ENCODE data around the gene TRPM3.

TRPM3 gene

DNA sequence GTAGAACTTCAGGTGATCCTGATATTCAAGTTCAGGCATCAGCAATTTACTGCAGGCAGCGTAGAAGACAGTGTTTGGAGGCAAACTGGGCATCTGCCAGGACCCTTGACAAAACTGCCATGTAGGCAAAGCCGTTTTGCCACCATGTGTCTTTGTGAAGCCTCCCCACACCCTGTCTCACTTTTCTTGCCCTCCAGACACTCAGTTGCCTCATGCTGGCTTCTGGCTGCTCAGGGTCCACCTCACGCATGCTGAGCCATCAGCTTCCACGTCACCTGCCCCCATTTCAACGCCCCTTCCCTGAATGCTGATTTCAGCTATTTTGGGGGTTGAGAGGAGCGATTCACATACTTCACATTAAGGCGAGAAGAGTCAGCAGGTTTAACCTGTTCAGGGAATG lies 541.7 kb downstream of the TRPM3 start:
- DNase-seq (ENCODE audit: low read depth), result no peak

DNA sequence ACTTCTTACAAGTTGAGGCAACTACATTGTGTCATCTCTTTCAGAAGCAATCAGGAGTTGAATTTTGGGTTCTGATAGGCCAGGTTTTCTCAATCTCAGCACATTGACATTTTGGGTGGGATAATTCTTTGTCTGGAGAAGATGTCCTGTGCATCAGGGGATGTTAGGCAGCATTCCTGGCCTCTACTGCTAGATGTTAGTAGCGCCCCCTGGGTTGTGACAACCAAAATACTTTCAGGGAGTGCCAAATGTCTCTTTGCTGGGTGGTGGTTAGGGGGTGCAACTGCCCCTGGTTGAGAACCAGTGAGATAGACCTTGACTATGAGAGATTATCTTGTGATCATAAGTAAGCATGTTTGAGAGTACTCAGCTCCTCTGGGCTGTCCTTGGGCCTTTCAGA lies 542.7 kb downstream of the TRPM3 start:
- DNase-seq (ENCODE audit: low read depth), result no peak

DNA sequence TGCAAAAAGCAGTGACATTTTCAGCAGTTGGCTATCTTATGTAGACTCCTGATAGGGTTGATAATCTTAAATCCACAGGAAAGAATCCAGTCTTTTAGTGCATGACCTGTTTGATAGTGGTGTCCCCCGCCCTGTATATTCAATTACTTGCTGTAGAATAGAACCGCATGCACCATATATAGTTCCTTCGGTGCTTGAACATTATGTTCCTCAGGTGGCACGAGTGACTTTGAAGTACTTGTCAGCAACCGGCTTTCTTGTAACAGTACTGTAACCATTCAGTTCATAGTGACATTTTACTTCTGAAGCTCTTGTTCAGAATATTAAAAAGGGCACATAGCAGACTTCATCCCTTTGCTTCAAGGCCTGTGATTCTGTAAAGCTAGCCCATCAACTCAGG lies 543.8 kb downstream of the TRPM3 start:
- no peak for DNase-seq (ENCODE audit: low read depth)

DNA sequence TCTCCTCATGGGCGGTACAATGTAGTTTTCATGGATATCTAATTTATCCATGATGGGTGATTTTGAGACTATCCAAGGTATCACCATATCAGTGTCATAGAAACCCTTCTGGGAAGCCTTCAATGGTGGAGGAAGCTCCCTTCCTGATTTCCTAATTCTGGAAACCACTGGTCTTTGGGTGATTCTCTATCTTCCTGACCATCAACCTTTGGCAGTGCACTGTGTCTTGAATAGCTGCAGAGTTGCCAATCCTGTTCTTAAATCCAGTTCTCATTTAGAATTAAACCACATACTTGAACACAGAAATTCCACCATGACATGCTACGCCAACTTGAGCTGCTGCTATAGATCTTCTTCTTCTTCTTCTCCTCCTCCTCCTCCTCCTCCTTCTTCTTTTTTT lies 545.3 kb downstream of the TRPM3 start:
- DNase-seq (ENCODE audit: low read depth), result no peak

DNA sequence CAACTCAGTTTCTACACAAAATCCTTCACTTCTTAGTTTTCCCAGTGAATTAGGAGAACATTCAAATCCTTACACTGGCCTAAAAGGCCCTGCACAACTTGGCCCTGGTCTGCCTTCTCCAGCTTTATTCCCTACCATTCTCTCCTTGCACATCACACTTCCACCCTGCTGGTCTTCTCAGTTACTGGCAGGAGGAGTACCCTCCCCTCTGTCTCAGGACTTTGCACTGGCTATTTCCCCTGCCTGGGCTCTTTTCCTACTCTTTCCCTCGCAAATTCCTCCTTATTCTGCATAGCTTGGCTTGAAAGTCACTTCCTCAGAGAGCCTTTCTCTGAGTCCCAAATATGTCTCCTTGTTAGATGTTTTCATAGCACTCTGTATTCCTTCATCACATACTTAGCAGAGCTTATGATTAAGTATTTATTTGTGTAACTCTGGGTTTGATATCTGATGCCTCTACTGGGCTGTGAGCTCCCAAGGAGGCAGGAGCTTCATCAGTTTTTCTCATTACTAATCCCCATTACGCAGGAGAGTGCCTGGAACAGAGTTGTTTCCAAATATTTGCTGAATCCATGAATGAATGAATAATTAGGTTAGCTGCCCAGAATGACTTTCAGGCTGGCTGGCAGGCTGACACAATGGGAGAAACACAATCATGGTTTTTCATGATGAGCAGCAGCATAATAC lies 547.1 kb downstream of the TRPM3 start:
- no peak for DNase-seq (ENCODE audit: low read depth)

DNA sequence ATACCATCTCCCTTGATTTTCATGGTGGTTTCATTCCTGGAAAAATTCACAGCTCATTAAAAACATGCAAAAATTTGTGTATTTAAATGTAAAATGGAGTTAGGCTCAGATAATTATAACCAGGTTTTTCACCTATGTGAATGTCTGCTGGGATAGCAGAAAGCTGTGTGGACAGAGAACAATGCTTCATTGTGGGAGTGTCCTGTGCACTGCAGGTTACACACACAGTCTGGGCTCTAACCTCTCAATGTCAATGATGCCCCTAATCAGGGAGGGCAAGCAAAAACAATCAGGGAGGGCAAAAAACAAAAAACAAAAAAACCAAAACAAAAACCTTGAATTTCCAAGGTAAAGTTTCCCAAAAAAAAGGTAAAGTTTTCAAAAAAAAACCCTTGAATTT lies 548.1 kb downstream of the TRPM3 start:
- no peak for DNase-seq (ENCODE audit: low read depth)

DNA sequence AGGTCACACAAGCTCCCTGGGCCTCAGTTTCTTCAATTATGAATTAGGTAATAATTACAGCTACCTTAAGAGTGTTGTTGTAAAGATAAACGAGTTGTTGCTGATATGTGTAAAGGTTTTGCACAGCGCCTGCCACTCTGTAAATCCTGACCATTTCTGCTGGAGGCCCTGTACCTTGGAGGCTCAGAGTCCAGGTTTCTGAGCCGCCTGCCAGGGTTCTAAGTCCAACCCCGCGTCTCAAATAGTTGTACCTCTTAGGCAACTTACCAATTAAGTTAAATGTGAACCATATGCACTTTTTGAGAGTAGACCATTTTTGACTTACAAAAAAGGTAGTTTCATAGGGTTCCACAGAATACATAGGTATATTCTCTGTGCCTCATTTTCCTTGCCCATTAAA lies 550.2 kb downstream of the TRPM3 start:
- DNase-seq (ENCODE audit: low read depth), result no peak

DNA sequence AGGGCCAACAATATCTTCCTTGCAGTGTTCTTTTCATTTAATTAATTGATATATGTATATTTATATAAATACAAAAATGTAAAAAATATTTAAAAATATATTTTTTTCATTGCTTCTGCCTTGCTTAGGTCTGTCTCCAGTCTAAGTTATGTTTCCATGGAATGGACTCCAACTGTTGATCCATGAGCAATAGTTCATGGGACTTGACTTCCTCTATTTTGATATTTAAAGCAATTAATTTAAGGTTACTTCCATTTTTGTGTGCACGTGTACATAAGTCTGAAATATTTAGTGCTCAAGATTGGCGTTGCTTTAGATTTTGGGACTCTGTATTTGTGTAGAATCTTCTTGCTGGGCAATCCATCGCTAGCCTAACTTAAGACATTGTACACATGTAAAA lies 551.6 kb downstream of the TRPM3 start:
- no peak for DNase-seq (ENCODE audit: low read depth)

DNA sequence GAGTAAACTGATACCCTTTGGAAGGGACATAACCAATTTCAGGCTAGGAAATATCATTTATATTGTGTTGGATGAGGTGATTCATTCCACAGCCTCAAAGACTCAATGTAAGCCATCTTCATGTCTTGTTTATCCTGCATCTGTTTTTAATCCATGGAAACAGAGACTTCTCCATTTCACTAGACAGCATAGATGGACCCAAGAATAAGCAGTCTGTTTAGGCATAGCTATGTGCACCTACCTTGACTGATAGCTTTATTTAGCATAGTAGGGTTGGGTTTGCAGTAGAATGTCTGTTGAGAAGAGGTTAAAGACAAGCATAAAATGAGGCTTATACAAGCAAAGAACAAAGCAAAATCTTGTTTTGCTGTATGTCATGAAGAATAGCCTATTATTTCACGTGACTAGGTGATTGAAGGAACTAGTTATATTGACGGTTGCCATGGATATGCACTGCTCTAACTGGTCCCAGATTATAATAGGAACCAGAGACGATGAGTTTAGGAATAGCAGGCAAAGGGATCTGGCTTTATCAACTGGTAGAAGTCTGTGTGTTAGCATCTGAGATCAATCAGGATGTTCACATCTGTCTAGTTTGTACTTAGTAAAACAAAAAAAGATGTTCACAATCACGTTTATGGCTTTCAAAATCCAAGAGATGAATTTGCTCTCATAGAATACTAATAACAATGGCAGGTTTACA lies 552.2 kb downstream of the TRPM3 start:
- no peak for DNase-seq (ENCODE audit: low read depth)

DNA sequence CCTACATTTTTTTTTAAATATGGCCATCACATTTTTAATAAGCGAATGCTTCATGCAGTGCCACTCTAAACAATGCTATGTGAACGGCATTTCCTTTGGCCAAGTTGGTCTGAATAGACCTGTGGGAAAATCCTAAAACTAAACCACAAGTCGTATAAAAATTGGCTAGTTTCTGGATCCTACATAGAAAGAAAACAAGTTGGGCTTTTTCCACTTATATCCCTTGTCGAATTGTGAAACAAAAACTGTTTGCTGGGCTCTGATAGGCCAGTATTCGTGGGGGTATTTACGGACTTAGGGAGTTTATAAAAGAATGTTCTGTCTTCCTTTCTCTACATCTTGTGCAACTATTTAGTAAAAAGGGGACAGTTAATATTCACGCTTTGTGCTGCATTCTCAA lies 553.9 kb downstream of the TRPM3 start:
- DNase-seq (ENCODE audit: low read depth), result no peak

DNA sequence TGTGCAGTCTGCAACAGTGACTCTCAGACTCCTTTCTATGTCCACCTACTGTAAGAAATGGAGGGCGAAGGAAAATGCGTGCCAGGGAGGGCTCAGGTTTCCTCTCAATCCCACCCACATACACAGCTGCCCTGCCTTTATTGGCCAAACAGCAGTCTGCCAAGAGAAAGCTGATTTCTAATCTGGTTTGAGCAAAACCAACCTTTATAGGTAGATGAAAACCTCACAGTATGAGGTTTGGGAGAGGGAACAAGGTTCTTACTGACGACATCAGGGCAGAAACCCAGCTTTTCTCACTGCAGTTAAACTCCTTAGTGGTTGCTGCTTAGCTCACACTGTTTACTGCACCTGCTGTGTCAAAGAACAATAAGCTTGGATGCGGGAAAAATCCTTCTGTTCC lies 554.7 kb downstream of the TRPM3 start:
- no peak for DNase-seq (ENCODE audit: low read depth)

DNA sequence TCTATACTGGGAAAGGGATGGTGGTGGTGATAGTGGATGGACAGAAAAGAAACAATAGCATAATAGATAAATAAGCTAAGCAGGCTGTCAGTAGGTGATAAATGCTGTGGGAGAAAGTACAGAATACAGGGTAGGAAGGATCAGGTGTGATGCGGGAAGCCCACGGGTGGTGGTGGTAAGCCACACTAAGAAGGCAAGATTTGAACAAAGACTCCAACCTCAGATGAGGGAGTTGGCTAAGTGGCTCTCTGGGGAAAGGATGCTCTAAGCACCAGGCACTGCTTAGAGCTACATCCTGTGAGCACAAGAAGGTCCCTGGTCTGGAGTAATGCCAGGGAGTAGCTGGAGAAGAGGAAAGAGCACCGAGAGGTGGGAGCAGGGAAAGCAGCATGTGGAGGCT lies 555.4 kb downstream of the TRPM3 start:
- no peak for DNase-seq (ENCODE audit: low read depth)

DNA sequence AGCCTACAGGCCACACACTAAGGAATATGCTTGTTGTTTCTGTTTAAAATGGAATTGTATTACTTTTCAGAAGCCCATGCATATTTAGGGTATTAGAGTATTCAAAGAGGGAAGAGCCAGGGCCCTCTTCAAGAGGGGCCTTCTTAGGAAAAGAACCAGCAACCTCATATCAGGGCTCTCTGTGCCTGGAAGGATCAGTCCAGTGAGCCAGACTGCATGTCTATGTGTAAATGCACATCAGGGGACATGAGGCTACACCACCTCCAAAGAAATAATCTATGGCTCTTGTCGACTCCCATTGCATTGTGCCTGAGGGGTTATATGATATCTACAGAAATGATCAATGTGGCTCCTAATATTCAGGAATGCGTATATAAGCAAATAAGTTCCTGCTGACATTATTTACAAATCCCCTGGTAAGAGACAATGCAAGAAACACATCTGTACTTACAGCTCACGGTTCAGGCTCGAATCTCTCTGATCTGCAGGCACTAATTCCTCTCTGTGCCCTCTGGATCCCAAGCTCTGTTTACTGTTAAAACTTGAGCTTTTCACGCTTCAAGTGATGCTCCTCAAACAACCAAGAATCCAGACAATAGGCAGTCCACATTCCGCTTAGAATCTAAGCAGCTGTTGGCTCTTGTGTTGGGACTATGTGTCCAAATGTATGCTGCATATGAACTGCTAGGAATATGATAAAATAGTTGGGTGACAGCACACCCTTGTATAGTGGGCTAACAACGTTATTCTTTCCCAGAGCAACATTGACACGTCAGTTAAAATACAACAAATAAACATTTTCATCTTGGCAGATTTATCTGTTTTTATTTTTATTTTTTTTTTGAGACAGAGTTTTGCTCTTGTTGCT lies 556.7 kb downstream of the TRPM3 start:
- no peak for DNase-seq (ENCODE audit: low read depth)

DNA sequence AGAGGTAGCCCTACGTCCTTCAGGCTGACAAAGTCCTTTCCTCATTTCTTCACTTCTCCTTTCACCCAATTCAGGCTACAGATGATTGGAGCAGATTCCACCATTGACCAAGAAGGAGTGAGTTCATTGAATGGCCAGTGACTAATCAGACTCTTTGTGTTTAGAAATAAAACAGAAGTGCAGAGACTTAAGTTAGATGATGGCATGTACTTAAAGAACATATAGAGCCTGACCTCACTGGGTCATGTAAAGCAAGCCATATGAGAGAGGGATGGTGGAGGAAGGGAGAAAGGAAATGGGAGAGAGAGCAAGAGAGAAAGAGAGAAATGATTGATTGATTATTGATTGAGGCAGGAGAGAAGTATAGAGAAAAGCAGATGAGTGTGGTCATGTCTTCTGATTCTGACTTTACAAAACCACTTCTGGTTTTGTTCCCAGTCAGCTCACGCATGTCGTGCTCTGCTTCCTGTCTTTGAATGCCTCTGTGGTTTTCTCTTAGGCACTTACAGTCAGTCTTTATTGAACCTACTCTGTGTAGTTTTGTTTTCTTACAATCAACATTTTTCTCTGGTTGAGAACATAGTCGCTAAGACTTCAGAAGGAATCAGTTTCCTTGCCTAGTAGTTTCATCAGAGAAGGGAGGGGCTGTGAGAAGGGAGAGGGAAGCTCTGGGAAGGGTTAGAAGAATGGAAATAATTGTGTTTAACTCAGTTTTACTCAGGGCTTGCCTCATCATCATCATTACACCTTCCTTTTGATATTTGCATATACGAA lies 557.8 kb downstream of the TRPM3 start:
- peak; percentile 36 for DNase-seq (ENCODE audit: low read depth)

DNA sequence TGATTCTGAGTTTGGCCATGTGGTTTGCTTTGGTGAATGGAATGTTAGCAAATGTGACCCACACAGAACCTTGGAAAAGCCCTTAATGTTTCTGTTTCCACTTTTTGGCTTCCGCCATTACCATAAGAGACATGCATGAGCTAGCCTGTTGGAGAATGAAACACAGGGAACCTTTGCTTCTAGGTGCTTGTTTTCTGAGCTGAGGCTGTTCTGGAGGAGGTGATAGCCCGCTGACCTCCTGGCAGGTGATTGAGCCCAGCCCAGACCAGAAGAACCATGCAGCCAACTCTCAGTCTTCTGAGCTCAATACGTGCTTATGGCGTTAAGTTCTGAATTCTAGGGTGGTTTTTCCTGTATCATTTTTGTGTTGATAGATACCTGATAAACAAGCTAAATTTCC lies 558.4 kb downstream of the TRPM3 start:
- no peak for DNase-seq (ENCODE audit: low read depth)

DNA sequence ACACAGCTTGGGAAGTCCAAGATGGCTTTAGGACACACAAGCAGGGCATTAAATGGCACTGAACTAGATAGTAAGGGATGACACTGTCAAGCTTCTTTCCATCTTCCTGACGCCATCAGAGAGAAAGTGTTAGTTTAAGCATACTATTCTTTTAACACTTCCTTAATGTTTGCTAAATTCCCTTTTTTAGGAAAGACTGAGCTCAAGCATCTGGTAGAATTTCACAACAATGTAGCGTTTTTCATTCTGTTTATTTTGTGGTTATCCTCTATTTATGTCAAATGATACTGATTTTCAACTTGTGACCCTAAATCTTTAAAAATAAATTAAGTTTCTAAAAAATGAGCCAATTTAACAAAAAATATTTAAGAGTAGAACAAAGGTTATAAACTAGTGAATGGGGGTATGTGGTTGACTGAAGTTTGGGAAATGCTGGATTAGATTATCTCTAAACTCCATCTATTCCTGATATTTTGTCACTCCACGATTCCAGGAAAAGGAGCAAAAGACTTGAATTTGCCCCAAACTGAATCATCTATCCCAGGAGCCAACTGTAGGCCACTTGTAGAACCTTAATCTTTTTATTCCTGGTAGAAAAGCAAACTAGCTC lies 559.5 kb downstream of the TRPM3 start:
- no peak for DNase-seq (ENCODE audit: low read depth)

DNA sequence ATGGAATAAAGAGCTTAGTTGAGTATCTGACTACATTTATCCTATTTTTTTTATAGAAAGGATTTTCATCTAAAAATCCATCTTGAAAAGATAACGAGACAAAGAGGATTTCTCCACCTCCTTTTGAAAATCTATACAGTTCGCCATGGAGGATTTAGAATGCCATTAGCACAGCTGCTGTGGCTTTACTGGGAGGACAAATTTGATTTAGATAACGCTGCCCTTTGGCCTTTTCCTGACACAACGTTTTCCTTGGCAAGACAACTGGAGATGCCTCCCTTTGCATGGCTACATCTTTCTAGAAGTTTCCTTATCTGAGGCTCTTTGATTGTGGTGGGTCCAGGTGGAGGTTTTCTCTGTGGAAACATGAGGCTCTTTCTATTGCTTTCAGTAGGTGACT lies 560.3 kb downstream of the TRPM3 start:
- no peak for DNase-seq (ENCODE audit: low read depth)

DNA sequence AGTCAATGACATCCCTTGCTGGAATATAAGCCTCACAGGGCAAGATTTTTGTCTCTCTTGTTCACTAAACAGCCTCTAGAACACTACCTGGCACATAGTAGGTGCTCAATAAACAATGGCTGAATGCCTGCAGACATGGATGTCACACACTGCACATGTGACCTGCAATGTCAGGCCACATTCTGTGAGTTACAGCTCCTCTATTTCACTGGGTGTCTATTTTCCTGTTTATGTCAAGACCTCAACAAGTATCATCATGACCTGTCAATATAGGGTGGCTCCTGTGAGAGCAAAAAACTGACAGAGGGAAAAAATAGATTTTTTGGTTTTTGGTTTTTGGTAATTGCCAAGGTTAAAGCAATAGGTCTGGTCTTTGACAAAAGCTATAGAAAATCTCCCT lies 562.3 kb downstream of the TRPM3 start:
- DNase-seq (ENCODE audit: low read depth), result no peak

DNA sequence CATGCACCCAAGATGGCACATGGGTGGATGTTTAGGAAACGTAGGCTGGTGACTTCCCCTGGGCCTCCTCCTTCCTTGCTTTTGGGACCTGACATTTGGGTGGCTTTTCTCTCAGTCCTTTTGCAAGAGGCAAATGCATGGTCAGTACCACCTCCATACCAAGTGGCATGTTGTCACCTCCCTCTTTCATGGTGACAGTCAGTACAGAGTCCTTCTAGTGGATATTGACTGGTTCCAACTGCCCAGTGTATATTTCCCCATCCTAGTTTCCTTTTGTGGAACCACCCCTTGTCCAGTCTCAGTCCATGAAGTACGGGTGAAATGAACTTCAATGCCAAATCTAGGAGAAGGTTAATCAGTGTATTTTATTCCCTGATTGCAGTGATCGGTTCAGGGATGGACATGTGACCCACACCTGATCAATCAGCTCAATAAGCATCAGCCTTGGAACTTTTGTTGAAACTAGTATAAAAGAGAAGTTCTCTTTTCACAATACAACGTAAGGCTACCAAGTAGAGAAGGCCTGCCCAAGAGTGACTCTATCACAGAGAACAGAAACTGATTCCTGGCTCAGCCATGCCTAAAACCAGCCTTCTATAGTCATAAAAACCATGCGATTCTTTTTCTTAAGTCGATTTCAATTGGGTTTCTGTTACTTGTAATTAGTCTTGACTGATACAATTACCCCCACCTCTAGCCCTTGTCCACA lies 563.6 kb downstream of the TRPM3 start:
- DNase-seq (ENCODE audit: low read depth), result no peak

DNA sequence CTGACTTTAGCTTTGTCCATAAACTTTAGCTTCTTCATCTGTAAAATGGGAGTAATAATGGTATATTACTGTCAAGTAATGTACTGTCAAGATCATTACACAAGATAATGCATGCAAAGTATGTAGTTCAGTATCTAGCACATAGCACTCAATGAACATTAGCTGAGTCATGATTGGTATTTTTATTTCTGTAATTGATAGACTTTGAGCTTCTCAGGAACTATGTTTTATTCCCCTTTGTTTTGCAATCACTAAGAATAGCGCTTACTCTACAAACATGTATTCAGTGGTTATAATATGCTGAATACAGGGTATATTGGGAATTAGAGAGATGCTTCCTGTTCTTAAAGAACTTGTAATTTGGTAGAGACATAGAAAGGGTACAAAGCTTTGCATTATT lies 564.6 kb downstream of the TRPM3 start:
- DNase-seq (ENCODE audit: low read depth), result no peak

DNA sequence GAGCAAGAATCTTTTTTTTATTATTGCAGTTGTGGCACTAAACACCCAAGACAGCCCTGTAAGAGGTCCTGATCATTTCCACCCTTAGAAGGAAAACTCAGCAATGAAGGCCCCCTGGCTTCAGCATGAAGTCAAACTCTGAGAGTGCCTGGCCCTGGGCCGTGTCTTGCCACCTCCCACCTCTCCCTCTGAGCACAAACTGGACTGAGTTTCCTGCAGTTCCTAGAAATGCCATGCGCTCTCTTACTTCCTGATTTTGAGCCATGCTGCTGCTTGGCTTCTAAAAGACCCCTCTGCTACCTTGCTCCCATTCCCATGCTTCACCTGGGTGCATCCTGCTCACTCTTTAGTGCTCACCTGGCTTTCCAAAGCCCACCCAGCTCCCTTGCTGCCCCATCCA lies 566.5 kb downstream of the TRPM3 start:
- no peak for DNase-seq (ENCODE audit: low read depth)

All from stimulated activated CD4-positive, alpha-beta T cell treated with anti-CD3 and anti-CD28 coated beads, Interleukin-2, amount 100 ng/mL, for 4 hours (primary cell).